HL-60 (cell line): ENCODE data around the gene TMEM182.

Experiments used
- CTCF ChIP-seq: IDR thresholded peaks from one replicate; pipeline ENCODE4 v1.5.1; 2011; ENCODE audit warnings: low read length, control low read depth, inconsistent platforms; ENCODE audit not compliant: insufficient read depth
- POLR2AphosphoS5 ChIP-seq: IDR thresholded peaks from 2 replicates; pipeline ENCODE4 v1.6.1; 2012; ENCODE audit warnings: low read depth
- TF ChIP-seq, protein P1 (sequence below): IDR thresholded peaks from 2 replicates; pipeline ENCODE4 v1.6.1; 2012; ENCODE audit warnings: low read depth; ENCODE audit not compliant: insufficient replicate concordance

DNA sequence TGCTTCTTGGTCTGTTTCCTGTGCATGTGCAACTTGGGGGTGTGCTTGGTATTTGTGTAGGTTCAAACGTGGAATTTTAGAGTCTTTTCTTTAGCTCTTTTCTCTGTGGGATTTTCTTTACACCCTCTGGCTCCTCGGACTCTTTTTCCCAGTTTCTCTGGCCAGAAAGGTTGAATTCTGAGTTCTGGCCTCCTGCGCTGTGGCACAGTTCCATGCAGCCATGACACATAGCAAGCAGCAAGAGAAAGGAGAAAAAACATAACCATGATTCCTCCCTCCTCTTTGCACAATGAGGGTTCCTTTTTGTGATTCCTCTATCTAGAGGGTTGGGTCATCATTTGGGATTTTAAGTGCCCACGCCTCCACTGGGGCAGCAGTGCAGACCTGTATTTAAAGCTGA lies 33.8 kb downstream of the TMEM182 start:
- TF ChIP-seq CTCF (no peak), POLR2AphosphoS5 (no peak)
- TF ChIP-seq, protein P1, sequence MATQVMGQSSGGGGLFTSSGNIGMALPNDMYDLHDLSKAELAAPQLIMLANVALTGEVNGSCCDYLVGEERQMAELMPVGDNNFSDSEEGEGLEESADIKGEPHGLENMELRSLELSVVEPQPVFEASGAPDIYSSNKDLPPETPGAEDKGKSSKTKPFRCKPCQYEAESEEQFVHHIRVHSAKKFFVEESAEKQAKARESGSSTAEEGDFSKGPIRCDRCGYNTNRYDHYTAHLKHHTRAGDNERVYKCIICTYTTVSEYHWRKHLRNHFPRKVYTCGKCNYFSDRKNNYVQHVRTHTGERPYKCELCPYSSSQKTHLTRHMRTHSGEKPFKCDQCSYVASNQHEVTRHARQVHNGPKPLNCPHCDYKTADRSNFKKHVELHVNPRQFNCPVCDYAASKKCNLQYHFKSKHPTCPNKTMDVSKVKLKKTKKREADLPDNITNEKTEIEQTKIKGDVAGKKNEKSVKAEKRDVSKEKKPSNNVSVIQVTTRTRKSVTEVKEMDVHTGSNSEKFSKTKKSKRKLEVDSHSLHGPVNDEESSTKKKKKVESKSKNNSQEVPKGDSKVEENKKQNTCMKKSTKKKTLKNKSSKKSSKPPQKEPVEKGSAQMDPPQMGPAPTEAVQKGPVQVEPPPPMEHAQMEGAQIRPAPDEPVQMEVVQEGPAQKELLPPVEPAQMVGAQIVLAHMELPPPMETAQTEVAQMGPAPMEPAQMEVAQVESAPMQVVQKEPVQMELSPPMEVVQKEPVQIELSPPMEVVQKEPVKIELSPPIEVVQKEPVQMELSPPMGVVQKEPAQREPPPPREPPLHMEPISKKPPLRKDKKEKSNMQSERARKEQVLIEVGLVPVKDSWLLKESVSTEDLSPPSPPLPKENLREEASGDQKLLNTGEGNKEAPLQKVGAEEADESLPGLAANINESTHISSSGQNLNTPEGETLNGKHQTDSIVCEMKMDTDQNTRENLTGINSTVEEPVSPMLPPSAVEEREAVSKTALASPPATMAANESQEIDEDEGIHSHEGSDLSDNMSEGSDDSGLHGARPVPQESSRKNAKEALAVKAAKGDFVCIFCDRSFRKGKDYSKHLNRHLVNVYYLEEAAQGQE: no peak
